Activated CD4-positive, alpha-beta T cell treated with anti-CD3 and anti-CD28 coated beads, Interleukin-2, amount 10 ng/mL, durations not matched to agents 7 days and 5 days (primary cell): Measurements from ENCODE around the gene TMEM17. TPM values are rescaled to one million over a fixed set of nuclear protein-coding genes. Genes with fewer than 3 reads are reported as not detected.

Experiments
- CTCF ChIA-PET: fragments of 350-600 bp; sonication (Branson Sonifier 250); formaldehyde crosslinking; loops from one replicate; lab custom pipeline; 2021; ENCODE audit warnings: antibody characterized with exemption; lab: Charles Lee
- POLR2A ChIA-PET: fragments of 350-600 bp; sonication (Branson Sonifier 250); formaldehyde crosslinking; loops from one replicate; lab custom pipeline; 2021; ENCODE audit warnings: antibody characterized with exemption; lab: Charles Lee
- DNase-seq: peaks from one replicate; pipeline ENCODE4 v3.0.0-alpha.2; 2020
- H3K27ac Mint-ChIP-seq: one replicate; pipeline ENCODE4 v1.8.0; 2021; ENCODE audit warnings: mild to moderate bottlenecking, moderate library complexity, mixed read lengths
- H3K27me3 Mint-ChIP-seq: one replicate; pipeline ENCODE4 v1.8.0; 2021; ENCODE audit warnings: mixed read lengths
- H3K36me3 Mint-ChIP-seq: one replicate; pipeline ENCODE4 v1.8.0; 2021; ENCODE audit warnings: low read depth, mixed read lengths
- H3K4me1 Mint-ChIP-seq: one replicate; pipeline ENCODE4 v1.8.0; 2021; ENCODE audit warnings: mixed read lengths
- H3K4me3 Mint-ChIP-seq: one replicate; pipeline ENCODE4 v1.8.0; 2021; ENCODE audit warnings: mild to moderate bottlenecking, moderate library complexity, mixed read lengths
- H3K9me3 Mint-ChIP-seq: one replicate; pipeline ENCODE4 v1.8.0; 2021; ENCODE audit warnings: mixed read lengths
- total RNA-seq, 2 experiments: library from RNA; stranded (reverse); gene quantifications; one replicate each; pipeline ENCODE4 v1.2.3, GENCODE V29; 2021

TMEM17 gene
- total RNA-seq, 2 experiments from 2014 or later = not detected

GRCh38 chr2:62465039-62465740, 40.8 kb downstream of the TMEM17 start:
- Mint-ChIP-seq H3K4me3 (no peak overlapping the region), H3K27ac (no peak overlapping the region), H3K27me3 (no peaks in the 10 kb centered on the region), H3K4me1 (no peaks in the 10 kb centered on the region), H3K9me3 (no peaks in the 10 kb centered on the region), H3K36me3 (no peaks in the 10 kb centered on the region)
- CTCF ChIA-PET = interaction anchor here (4.4 kb wide), 1 partner anchor 8 kb away, joined by 16 read pairs; no protein-coding TSS in a partner anchor
- POLR2A ChIA-PET = no interaction called here
- no peak for DNase-seq

- no peak overlapping the region for H3K4me3 Mint-ChIP-seq
- no peaks in the 10 kb centered on the region for H3K9me3 Mint-ChIP-seq
- no peak overlapping the region for H3K27ac Mint-ChIP-seq
- CTCF ChIA-PET = interaction anchor here (1.3 kb wide), 1 partner anchor 311 kb away, joined by 3 read pairs; no protein-coding TSS in a partner anchor
- no peaks in the 10 kb centered on the region for H3K4me1 Mint-ChIP-seq
- peaks cover under 1% of the 10 kb centered on the region for H3K27me3 Mint-ChIP-seq
- DNase-seq = no peak
- no peaks in the 10 kb centered on the region for H3K36me3 Mint-ChIP-seq
- POLR2A ChIA-PET = no interaction called here
Measured at GRCh38 chr2:62464221-62465007, 41.6 kb downstream of the TMEM17 start.

GRCh38 chr2:62462211-62462610, 43.8 kb downstream of the TMEM17 start:
- Mint-ChIP-seq H3K4me3 (no peak overlapping the region), H3K36me3 (no peaks in the 10 kb centered on the region), H3K4me1 (no peaks in the 10 kb centered on the region), H3K27ac (no peak overlapping the region), H3K9me3 (no peaks in the 10 kb centered on the region), H3K27me3 (peaks cover 3% of the 10 kb centered on the region)
- CTCF ChIA-PET = no interaction called here
- POLR2A ChIA-PET = no interaction called here
- no peak for DNase-seq

- ChIA-PET POLR2A (no interaction called here), CTCF (no interaction called here)
- Mint-ChIP-seq H3K36me3 (no peaks in the 10 kb centered on the region), H3K4me3 (no peak overlapping the region), H3K27ac (no peak overlapping the region), H3K9me3 (no peaks in the 10 kb centered on the region), H3K27me3 (peaks cover 3% of the 10 kb centered on the region), H3K4me1 (no peaks in the 10 kb centered on the region)
- no peak for DNase-seq
Measured at GRCh38 chr2:62461707-62462106, 44.3 kb downstream of the TMEM17 start.

GRCh38 chr2:62461017-62461553, 44.9 kb downstream of the TMEM17 start:
- no peak for DNase-seq

GRCh38 chr2:62460175-62460574, 45.8 kb downstream of the TMEM17 start:
- no peak overlapping the region for H3K4me3 Mint-ChIP-seq
- H3K27me3 Mint-ChIP-seq = peaks cover 6% of the 10 kb centered on the region
- H3K36me3 Mint-ChIP-seq = no peaks in the 10 kb centered on the region
- ChIA-PET CTCF (interaction anchor here (0.7 kb wide), 1 partner anchor 315 kb away, joined by 3 read pairs; no protein-coding TSS in a partner anchor), POLR2A (no interaction called here)
- H3K4me1 Mint-ChIP-seq = no peaks in the 10 kb centered on the region
- H3K9me3 Mint-ChIP-seq = no peaks in the 10 kb centered on the region
- no peak for DNase-seq
- no peak overlapping the region for H3K27ac Mint-ChIP-seq

More at GRCh38 chr2:62461017-62461553, 44.9 kb downstream of the TMEM17 start:
- CTCF ChIA-PET = interaction anchor here (0.7 kb wide), 1 partner anchor 314 kb away, joined by 3 read pairs; no protein-coding TSS in a partner anchor
- Mint-ChIP-seq H3K4me3 (no peak overlapping the region), H3K4me1 (no peaks in the 10 kb centered on the region), H3K27me3 (peaks cover 6% of the 10 kb centered on the region), H3K27ac (no peak overlapping the region), H3K36me3 (no peaks in the 10 kb centered on the region), H3K9me3 (no peaks in the 10 kb centered on the region)
- POLR2A ChIA-PET = no interaction called here

- ChIA-PET POLR2A (no interaction called here), CTCF (no interaction called here)
- Mint-ChIP-seq H3K4me1 (no peaks in the 10 kb centered on the region), H3K27ac (no peak overlapping the region), H3K36me3 (no peaks in the 10 kb centered on the region), H3K27me3 (peaks cover 6% of the 10 kb centered on the region), H3K4me3 (no peak overlapping the region), H3K9me3 (no peaks in the 10 kb centered on the region)
- DNase-seq = no peak
Measured at GRCh38 chr2:62459672-62460071, 46.3 kb downstream of the TMEM17 start.

GRCh38 chr2:62459106-62459505, 46.9 kb downstream of the TMEM17 start:
- ChIA-PET CTCF (no interaction called here), POLR2A (no interaction called here)

GRCh38 chr2:62458671-62459081, 47.3 kb downstream of the TMEM17 start:
- CTCF ChIA-PET = no interaction called here
- no peak for DNase-seq
- H3K27ac Mint-ChIP-seq = no peak overlapping the region
- H3K4me1 Mint-ChIP-seq = no peaks in the 10 kb centered on the region
- H3K9me3 Mint-ChIP-seq = no peaks in the 10 kb centered on the region
- H3K27me3 Mint-ChIP-seq = peaks cover 6% of the 10 kb centered on the region
- no peak overlapping the region for H3K4me3 Mint-ChIP-seq
- H3K36me3 Mint-ChIP-seq = no peaks in the 10 kb centered on the region
- POLR2A ChIA-PET = no interaction called here

More at GRCh38 chr2:62459106-62459505, 46.9 kb downstream of the TMEM17 start:
- Mint-ChIP-seq H3K4me3 (no peak overlapping the region), H3K9me3 (no peaks in the 10 kb centered on the region), H3K27ac (no peak overlapping the region), H3K4me1 (no peaks in the 10 kb centered on the region), H3K36me3 (no peaks in the 10 kb centered on the region), H3K27me3 (peaks cover 6% of the 10 kb centered on the region)
- no peak for DNase-seq

GRCh38 chr2:62458206-62458641, 47.8 kb downstream of the TMEM17 start:
- ChIA-PET CTCF (interaction anchor here (1.0 to 2.3 kb wide), 3 partner anchors 9 to 317 kb away, joined by 4 to 16 read pairs (median 10); no protein-coding TSS in a partner anchor), POLR2A (no interaction called here)
- Mint-ChIP-seq H3K4me1 (no peaks in the 10 kb centered on the region), H3K27me3 (peaks cover 6% of the 10 kb centered on the region), H3K36me3 (no peaks in the 10 kb centered on the region), H3K9me3 (no peaks in the 10 kb centered on the region), H3K4me3 (no peak overlapping the region), H3K27ac (no peak overlapping the region)
- no peak for DNase-seq

- Mint-ChIP-seq H3K9me3 (no peaks in the 10 kb centered on the region), H3K27me3 (peaks cover 6% of the 10 kb centered on the region), H3K27ac (no peak overlapping the region), H3K36me3 (no peaks in the 10 kb centered on the region), H3K4me1 (no peaks in the 10 kb centered on the region), H3K4me3 (peak overlapping the region; percentile 13)
- DNase-seq = no peak
- ChIA-PET POLR2A (no interaction called here), CTCF (interaction anchor here (0.6 to 2.3 kb wide), 9 partner anchors 10 to 1421 kb away, joined by 3 to 16 read pairs (median 3); no protein-coding TSS in a partner anchor)
Measured at GRCh38 chr2:62457556-62457955, 48.4 kb downstream of the TMEM17 start.

GRCh38 chr2:62456721-62457539, 49.1 kb downstream of the TMEM17 start:
- Mint-ChIP-seq H3K4me1 (no peaks in the 10 kb centered on the region), H3K27ac (no peak overlapping the region), H3K36me3 (no peaks in the 10 kb centered on the region), H3K9me3 (no peaks in the 10 kb centered on the region), H3K27me3 (peaks cover 6% of the 10 kb centered on the region), H3K4me3 (peak overlapping the region; percentile 13)
- DNase-seq = peak; percentile 59
- ChIA-PET POLR2A (no interaction called here), CTCF (interaction anchor here (0.6 to 2.3 kb wide), 16 partner anchors 10 to 1420 kb away, joined by 3 to 16 read pairs (median 3); no protein-coding TSS in a partner anchor)
